ENCODE results near the gene GNAS-AS1.

GRCh38 chr20:58797371-58798338 lies 53.0 kb downstream of the GNAS-AS1 start:
- TF ChIP-seq CTCF (IDR thresholded peaks at IDR 0.05; ENCODE audit: control extremely low read depth in 1 of 3, insufficient read depth in 1 of 3, low read depth in 1 of 3, low read length in 3 of 3) (no peak), MAX (IDR thresholded peaks at IDR 0.05) (no peak), CHD2 (IDR thresholded peaks at IDR 0.05; ENCODE audit: low read length) (no peak)
